ENCODE results near the gene TMEM42.

DNA sequence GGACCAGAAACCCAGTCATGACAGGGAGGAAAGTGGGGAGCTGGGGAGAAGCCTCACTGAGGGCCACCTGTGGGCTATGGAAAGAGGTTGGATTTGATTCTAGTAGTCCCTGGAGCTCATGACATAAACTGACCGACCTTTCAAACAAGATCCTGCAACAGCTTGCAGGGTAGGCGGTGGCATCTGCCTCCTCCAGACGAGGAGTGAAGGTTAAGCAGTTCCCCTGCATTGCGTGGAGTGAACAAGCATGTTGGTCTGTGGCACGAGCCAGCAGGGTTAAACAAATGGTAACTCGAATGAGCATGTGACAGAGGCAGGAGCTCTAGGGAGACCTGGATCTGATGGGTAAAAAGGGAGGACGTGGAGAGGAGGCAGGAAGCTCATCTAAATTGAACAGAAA lies 25.4 kb downstream of the TMEM42 start:
- TF ChIP-seq REST (IDR thresholded peaks at IDR 0.05; ENCODE audit: borderline replicate concordance in 1 of 2, low read depth in 1 of 2, low read length in 2 of 2), result no peak
- TF ChIP-seq HDAC6 (IDR thresholded peaks at IDR 0.05; ENCODE audit: low read depth, low read length), result no peak
- no peak for TF ChIP-seq POLR2A (IDR thresholded peaks at IDR 0.05; ENCODE audit: insufficient read depth in 1 of 2, low read depth in 2 of 2, low read length in 2 of 2)
- TF ChIP-seq RBFOX2 (IDR thresholded peaks at IDR 0.05; ENCODE audit: low read depth, low read length), result no peak
- no peak for TF ChIP-seq CEBPG (CRISPR knock-in tag; IDR thresholded peaks at IDR 0.05)
- TF ChIP-seq EZH2 (conservative IDR thresholded peaks at IDR 0.05; ENCODE audit: low read depth, low read length), result no peak
- no peak for TF ChIP-seq MXI1 (IDR thresholded peaks at IDR 0.05; ENCODE audit: borderline replicate concordance, low read depth, low read length)
- TF ChIP-seq, protein P1, sequence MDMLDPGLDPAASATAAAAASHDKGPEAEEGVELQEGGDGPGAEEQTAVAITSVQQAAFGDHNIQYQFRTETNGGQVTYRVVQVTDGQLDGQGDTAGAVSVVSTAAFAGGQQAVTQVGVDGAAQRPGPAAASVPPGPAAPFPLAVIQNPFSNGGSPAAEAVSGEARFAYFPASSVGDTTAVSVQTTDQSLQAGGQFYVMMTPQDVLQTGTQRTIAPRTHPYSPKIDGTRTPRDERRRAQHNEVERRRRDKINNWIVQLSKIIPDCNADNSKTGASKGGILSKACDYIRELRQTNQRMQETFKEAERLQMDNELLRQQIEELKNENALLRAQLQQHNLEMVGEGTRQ (IDR thresholded peaks at IDR 0.05; ENCODE audit: low read depth, low read length), result no peak
- TF ChIP-seq, protein P1 (CRISPR knock-in tag; IDR thresholded peaks at IDR 0.05; ENCODE audit: borderline replicate concordance), result no peak
- TF ChIP-seq NFE2L2 (IDR thresholded peaks at IDR 0.05; ENCODE audit: low read length), result no peak
- TF ChIP-seq REPIN1 (CRISPR knock-in tag; IDR thresholded peaks at IDR 0.05; ENCODE audit: borderline replicate concordance, low read depth), result no peak
- TF ChIP-seq POLR2AphosphoS5 (IDR thresholded peaks at IDR 0.05; ENCODE audit: low read depth, low read length), result no peak
- TF ChIP-seq, protein P2, sequence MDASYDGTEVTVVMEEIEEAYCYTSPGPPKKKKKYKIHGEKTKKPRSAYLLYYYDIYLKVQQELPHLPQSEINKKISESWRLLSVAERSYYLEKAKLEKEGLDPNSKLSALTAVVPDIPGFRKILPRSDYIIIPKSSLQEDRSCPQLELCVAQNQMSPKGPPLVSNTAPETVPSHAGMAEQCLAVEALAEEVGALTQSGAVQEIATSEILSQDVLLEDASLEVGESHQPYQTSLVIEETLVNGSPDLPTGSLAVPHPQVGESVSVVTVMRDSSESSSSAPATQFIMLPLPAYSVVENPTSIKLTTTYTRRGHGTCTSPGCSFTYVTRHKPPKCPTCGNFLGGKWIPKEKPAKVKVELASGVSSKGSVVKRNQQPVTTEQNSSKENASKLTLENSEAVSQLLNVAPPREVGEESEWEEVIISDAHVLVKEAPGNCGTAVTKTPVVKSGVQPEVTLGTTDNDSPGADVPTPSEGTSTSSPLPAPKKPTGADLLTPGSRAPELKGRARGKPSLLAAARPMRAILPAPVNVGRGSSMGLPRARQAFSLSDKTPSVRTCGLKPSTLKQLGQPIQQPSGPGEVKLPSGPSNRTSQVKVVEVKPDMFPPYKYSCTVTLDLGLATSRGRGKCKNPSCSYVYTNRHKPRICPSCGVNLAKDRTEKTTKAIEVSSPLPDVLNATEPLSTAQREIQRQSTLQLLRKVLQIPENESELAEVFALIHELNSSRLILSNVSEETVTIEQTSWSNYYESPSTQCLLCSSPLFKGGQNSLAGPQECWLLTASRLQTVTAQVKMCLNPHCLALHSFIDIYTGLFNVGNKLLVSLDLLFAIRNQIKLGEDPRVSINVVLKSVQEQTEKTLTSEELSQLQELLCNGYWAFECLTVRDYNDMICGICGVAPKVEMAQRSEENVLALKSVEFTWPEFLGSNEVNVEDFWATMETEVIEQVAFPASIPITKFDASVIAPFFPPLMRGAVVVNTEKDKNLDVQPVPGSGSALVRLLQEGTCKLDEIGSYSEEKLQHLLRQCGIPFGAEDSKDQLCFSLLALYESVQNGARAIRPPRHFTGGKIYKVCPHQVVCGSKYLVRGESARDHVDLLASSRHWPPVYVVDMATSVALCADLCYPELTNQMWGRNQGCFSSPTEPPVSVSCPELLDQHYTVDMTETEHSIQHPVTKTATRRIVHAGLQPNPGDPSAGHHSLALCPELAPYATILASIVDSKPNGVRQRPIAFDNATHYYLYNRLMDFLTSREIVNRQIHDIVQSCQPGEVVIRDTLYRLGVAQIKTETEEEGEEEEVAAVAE (CRISPR knock-in tag; IDR thresholded peaks at IDR 0.05; ENCODE audit: borderline replicate concordance), result no peak
- TF ChIP-seq YY1 (IDR thresholded peaks at IDR 0.05; ENCODE audit: insufficient read depth, insufficient replicate concordance, low read depth, low read length), result no peak
- no peak for TF ChIP-seq ZBTB49 (CRISPR knock-in tag; IDR thresholded peaks at IDR 0.05; ENCODE audit: borderline replicate concordance)
